Measurements from ENCODE around the gene WWOX. TPM values are rescaled to one million over a fixed set of nuclear protein-coding genes. Genes with fewer than 3 reads are reported as not detected.

WWOX gene
- total and polyA plus RNA-seq, 2 experiments from 2014 or later, result 17.0 to 39.8 TPM

GRCh38 chr16:78697426-78697825, 598.0 kb downstream of the WWOX start:
- no peaks in the 10 kb centered on the region for H3K79me2 ChIP-seq
- H3K27ac ChIP-seq, result no peak overlapping the region
- H3K9me3 ChIP-seq (ENCODE audit: low read depth), result no peaks in the 10 kb centered on the region
- H2AFZ ChIP-seq, result no peak overlapping the region
- H3K4me2 ChIP-seq, result no peak overlapping the region
- WGBS (ENCODE audit: low lambda C conversion rate, missing lambda C conversion rate), result 94% methylated on average over 5 of the region's 5 CpGs
- DNase-seq (ENCODE audit: low spot score), result no peak
- H4K20me1 ChIP-seq (ENCODE audit: insufficient read depth, poor library complexity, severe bottlenecking), result no peaks in the 10 kb centered on the region
- no peaks in the 10 kb centered on the region for H3K9me2 ChIP-seq (replicated peaks; ENCODE audit: insufficient read depth)
- no peaks in the 10 kb centered on the region for H3K36me3 ChIP-seq (replicated peaks; ENCODE audit: insufficient read depth, low read depth)
- no peak overlapping the region for H3K4me3 ChIP-seq
- TF ChIP-seq EZH2phosphoT487 (IDR thresholded peaks at IDR 0.05; ENCODE audit: low read depth, severe bottlenecking, unreplicated experiment), result no peak
- no peak for TF ChIP-seq EZH2 (IDR thresholded peaks at IDR 0.05; ENCODE audit: borderline replicate concordance)
- no peak for TF ChIP-seq CTCF (IDR thresholded peaks at IDR 0.05; ENCODE audit: poor library complexity)
- no peaks in the 10 kb centered on the region for H3K27me3 ChIP-seq
- no peaks in the 10 kb centered on the region for H3K4me1 ChIP-seq (ENCODE audit: insufficient read depth)

DNA sequence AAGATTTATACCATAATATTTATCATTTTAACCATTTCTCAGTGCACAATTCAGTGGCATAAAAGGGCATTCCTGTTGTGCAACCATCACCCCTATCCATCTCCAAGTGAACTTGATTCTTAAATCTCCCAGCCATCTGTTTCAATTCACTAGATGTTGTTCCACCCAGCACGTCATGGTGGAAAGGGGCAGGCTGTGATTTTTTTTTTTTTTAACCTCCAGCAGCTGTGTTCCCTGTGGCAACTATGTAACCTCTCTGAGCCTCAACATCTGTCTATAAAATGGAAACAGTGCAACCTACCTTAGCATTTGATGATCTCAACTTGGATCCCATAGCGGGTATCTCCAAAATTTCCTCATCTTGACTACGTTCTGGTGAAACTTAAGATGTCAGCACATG, 604.5 kb downstream of the WWOX start:
- H3K9me2 ChIP-seq (replicated peaks; ENCODE audit: insufficient read depth), result no peaks in the 10 kb centered on the region
- no peak for DNase-seq (ENCODE audit: low spot score)
- peak overlapping the region; percentile 19 for H3K27ac ChIP-seq
- peak overlapping the region; percentile 43 for H3K4me2 ChIP-seq
- no peaks in the 10 kb centered on the region for H3K4me1 ChIP-seq (ENCODE audit: insufficient read depth)
- WGBS (ENCODE audit: low lambda C conversion rate, missing lambda C conversion rate), result 66% methylated on average over 3 of the region's 3 CpGs
- H3K79me2 ChIP-seq, result no peaks in the 10 kb centered on the region
- TF ChIP-seq CTCF (IDR thresholded peaks at IDR 0.05; ENCODE audit: poor library complexity) (no peak), EZH2 (IDR thresholded peaks at IDR 0.05; ENCODE audit: borderline replicate concordance) (no peak), EZH2phosphoT487 (IDR thresholded peaks at IDR 0.05; ENCODE audit: low read depth, severe bottlenecking, unreplicated experiment) (no peak)
- H3K27me3 ChIP-seq, result no peaks in the 10 kb centered on the region
- no peak overlapping the region for H2AFZ ChIP-seq
- H3K36me3 ChIP-seq (replicated peaks; ENCODE audit: insufficient read depth, low read depth), result no peaks in the 10 kb centered on the region
- H3K9me3 ChIP-seq (ENCODE audit: low read depth), result no peaks in the 10 kb centered on the region
- no peak overlapping the region for H3K4me3 ChIP-seq
- no peaks in the 10 kb centered on the region for H4K20me1 ChIP-seq (ENCODE audit: insufficient read depth, poor library complexity, severe bottlenecking)

DNA sequence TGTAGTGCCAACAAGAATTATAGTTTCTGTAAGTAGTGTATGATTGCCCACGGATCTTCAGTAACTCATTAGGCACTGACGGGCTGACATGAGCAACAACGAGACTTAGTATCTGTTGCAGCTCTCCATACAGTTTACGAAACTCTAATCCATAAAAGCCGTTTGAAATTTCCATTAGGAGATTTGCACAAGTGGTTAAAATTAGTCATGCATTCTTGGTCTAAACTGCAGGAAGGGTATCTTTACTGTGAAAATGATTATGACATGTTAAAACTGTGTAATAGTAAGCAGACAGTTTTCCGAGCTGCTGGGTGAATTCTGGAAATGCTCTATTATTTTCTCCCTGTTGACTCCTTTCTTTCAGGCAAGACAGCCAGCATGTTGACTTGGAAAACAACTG, 605.0 kb downstream of the WWOX start:
- no peaks in the 10 kb centered on the region for H3K9me2 ChIP-seq (replicated peaks; ENCODE audit: insufficient read depth)
- H3K36me3 ChIP-seq (replicated peaks; ENCODE audit: insufficient read depth, low read depth), result no peaks in the 10 kb centered on the region
- H3K79me2 ChIP-seq, result no peaks in the 10 kb centered on the region
- no peaks in the 10 kb centered on the region for H4K20me1 ChIP-seq (ENCODE audit: insufficient read depth, poor library complexity, severe bottlenecking)
- no peaks in the 10 kb centered on the region for H3K27me3 ChIP-seq
- 46% methylated on average over 6 of the region's 6 CpGs for WGBS (ENCODE audit: low lambda C conversion rate, missing lambda C conversion rate)
- H3K4me2 ChIP-seq, result peak overlapping the region; percentile 43
- no peak overlapping the region for H3K4me3 ChIP-seq
- DNase-seq (ENCODE audit: low spot score), result peak; percentile 23
- H2AFZ ChIP-seq, result no peak overlapping the region
- peak overlapping the region; percentile 34 for H3K27ac ChIP-seq
- H3K9me3 ChIP-seq (ENCODE audit: low read depth), result no peaks in the 10 kb centered on the region
- TF ChIP-seq CTCF (IDR thresholded peaks at IDR 0.05; ENCODE audit: poor library complexity) (no peak), EZH2phosphoT487 (IDR thresholded peaks at IDR 0.05; ENCODE audit: low read depth, severe bottlenecking, unreplicated experiment) (no peak), EZH2 (IDR thresholded peaks at IDR 0.05; ENCODE audit: borderline replicate concordance) (no peak)
- H3K4me1 ChIP-seq (ENCODE audit: insufficient read depth), result no peaks in the 10 kb centered on the region

DNA sequence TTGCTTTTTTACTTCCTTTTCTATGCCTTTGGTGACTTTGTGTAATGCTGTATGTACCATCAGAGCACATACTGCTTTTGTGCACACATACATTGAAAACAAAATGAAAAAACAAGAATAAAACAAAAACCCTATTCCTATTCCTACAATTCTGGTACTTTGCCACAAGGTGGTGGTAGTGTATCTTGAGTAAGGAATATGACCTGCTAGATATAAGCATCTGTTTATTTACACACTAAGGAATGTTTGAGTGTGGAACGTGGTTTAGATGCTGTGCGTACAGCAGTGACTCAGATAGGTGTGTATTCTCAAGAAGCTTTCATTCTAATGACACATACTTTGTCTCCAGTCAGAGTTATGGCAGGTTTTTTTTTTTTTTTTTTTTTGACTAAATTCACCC, 606.2 kb downstream of the WWOX start:
- DNase-seq (ENCODE audit: low spot score), result peak; percentile 59
- no peaks in the 10 kb centered on the region for H3K27me3 ChIP-seq
- no peak overlapping the region for H3K4me2 ChIP-seq
- H3K9me3 ChIP-seq (ENCODE audit: low read depth), result no peaks in the 10 kb centered on the region
- H3K4me3 ChIP-seq, result no peak overlapping the region
- WGBS (ENCODE audit: low lambda C conversion rate, missing lambda C conversion rate), result 41% methylated on average over 2 of the region's 2 CpGs
- H3K27ac ChIP-seq, result no peak overlapping the region
- H3K4me1 ChIP-seq (ENCODE audit: insufficient read depth), result no peaks in the 10 kb centered on the region
- no peaks in the 10 kb centered on the region for H3K79me2 ChIP-seq
- no peaks in the 10 kb centered on the region for H3K36me3 ChIP-seq (replicated peaks; ENCODE audit: insufficient read depth, low read depth)
- no peaks in the 10 kb centered on the region for H4K20me1 ChIP-seq (ENCODE audit: insufficient read depth, poor library complexity, severe bottlenecking)
- no peak overlapping the region for H2AFZ ChIP-seq
- TF ChIP-seq CTCF (IDR thresholded peaks at IDR 0.05; ENCODE audit: poor library complexity) (peak; percentile 54), EZH2phosphoT487 (IDR thresholded peaks at IDR 0.05; ENCODE audit: low read depth, severe bottlenecking, unreplicated experiment) (no peak)
- no peaks in the 10 kb centered on the region for H3K9me2 ChIP-seq (replicated peaks; ENCODE audit: insufficient read depth)

Data from hepatocyte (in vitro differentiated cells).